ENCODE data around the gene EFNA5.

Gene EFNA5

DNA sequence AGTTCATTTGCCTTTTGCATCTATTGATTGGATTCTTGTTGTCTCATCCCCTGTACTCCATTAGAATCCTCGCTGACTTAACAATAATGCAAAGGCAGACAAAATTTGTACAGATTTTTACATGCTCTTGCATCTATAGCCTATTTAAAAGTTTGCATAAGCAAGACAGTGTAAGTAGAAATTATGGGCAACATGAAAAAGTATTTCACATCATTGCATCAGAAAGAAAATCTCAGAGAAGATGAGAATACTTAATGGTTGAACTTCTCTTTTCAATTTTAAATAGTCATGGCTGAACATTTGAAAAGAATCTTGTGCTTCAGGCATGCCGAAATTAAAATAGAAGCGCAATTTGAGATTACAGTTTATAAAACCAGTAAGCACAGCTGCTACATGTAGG lies 226.4 kb downstream of the EFNA5 start:
- Histone ChIP-seq H3K4me3 (ENCODE audit: low read depth, low read length, poor library complexity, severe bottlenecking) (no peak overlapping the region), H3K79me2 (ENCODE audit: insufficient read depth, low read length) (no peaks in the 10 kb centered on the region), H4K20me1 (ENCODE audit: insufficient read depth, low read length) (no peaks in the 10 kb centered on the region), H2AFZ (ENCODE audit: low read length) (no peak overlapping the region), H3K9ac (ENCODE audit: low read length) (no peak overlapping the region), H3K27me3 (ENCODE audit: insufficient read depth, low read length) (no peaks in the 10 kb centered on the region), H3K9me3 (ENCODE audit: low read length) (no peaks in the 10 kb centered on the region), H3K4me2 (ENCODE audit: low read length) (no peak overlapping the region), H3K27ac (ENCODE audit: low read depth, low read length, poor library complexity, severe bottlenecking) (no peak overlapping the region), H3K36me3 (ENCODE audit: insufficient read depth, low read length) (no peaks in the 10 kb centered on the region), H3K4me1 (ENCODE audit: insufficient read depth, low read length, severe bottlenecking) (peaks cover 56% of the 10 kb centered on the region), H3K9me2 (ENCODE audit: low read depth, low read length) (no peaks in the 10 kb centered on the region), H3F3A (ENCODE audit: insufficient read depth, low read length) (no peaks in the 10 kb centered on the region)
- no peak for TF ChIP-seq EZH2 (IDR thresholded peaks at IDR 0.05; ENCODE audit: borderline replicate concordance, low read length)
- TF ChIP-seq, protein P1, sequence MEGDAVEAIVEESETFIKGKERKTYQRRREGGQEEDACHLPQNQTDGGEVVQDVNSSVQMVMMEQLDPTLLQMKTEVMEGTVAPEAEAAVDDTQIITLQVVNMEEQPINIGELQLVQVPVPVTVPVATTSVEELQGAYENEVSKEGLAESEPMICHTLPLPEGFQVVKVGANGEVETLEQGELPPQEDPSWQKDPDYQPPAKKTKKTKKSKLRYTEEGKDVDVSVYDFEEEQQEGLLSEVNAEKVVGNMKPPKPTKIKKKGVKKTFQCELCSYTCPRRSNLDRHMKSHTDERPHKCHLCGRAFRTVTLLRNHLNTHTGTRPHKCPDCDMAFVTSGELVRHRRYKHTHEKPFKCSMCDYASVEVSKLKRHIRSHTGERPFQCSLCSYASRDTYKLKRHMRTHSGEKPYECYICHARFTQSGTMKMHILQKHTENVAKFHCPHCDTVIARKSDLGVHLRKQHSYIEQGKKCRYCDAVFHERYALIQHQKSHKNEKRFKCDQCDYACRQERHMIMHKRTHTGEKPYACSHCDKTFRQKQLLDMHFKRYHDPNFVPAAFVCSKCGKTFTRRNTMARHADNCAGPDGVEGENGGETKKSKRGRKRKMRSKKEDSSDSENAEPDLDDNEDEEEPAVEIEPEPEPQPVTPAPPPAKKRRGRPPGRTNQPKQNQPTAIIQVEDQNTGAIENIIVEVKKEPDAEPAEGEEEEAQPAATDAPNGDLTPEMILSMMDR (IDR thresholded peaks at IDR 0.05; ENCODE audit: low read length), result no peak

DNA sequence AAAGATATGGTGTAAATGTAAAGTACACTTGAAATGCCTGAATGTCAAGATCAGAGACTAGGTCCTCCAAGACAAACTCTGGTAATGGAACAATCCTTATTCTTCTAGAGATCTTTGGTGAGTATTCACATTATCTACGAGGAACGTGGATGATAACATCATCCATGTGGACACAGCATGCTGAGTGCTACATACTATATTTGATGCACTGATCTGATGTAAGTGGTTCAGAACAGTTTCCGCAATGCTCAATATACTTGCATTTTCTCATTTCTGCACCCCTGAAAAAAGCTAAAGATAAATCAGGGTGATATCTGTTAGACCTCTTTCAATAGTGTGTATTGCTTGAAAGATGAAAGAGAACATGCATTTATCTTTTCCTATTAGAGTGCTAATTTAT lies 226.8 kb downstream of the EFNA5 start:
- Histone ChIP-seq H2AFZ (ENCODE audit: low read length) (no peak overlapping the region), H4K20me1 (ENCODE audit: insufficient read depth, low read length) (no peaks in the 10 kb centered on the region), H3K36me3 (ENCODE audit: insufficient read depth, low read length) (no peaks in the 10 kb centered on the region), H3K9me3 (ENCODE audit: low read length) (peaks cover 4% of the 10 kb centered on the region; the same call in 1 of the 2 replicates), H3K27ac (ENCODE audit: low read depth, low read length, poor library complexity, severe bottlenecking) (no peak overlapping the region), H3K27me3 (ENCODE audit: insufficient read depth, low read length) (no peaks in the 10 kb centered on the region), H3K9ac (ENCODE audit: low read length) (no peak overlapping the region), H3K4me2 (ENCODE audit: low read length) (no peak overlapping the region), H3K4me3 (ENCODE audit: low read depth, low read length, poor library complexity, severe bottlenecking) (no peak overlapping the region), H3K4me1 (ENCODE audit: insufficient read depth, low read length, severe bottlenecking) (peaks cover 52% of the 10 kb centered on the region), H3F3A (ENCODE audit: insufficient read depth, low read length) (no peaks in the 10 kb centered on the region), H3K9me2 (ENCODE audit: low read depth, low read length) (no peaks in the 10 kb centered on the region), H3K79me2 (ENCODE audit: insufficient read depth, low read length) (no peaks in the 10 kb centered on the region)
- TF ChIP-seq, protein P1 (IDR thresholded peaks at IDR 0.05; ENCODE audit: low read length), result no peak
- no peak for TF ChIP-seq EZH2 (IDR thresholded peaks at IDR 0.05; ENCODE audit: borderline replicate concordance, low read length)

DNA sequence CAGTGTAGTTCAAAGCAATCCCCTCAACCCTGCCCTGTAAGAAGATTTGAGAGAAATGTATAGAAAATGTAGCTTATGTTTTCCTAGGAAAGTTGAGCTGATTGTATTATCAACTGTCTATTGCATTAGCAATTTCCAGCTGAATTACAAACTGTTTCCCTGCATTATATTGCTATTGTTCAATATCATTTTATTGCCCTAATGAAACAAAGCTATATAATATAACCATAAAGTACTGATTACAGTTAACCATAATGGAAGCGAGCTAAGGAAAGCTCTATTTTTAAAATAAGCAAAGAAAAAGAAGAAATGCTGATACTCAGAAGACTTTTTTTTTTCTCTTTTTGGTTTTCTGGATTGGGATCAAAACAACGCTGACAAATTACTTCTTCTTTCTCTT lies 228.3 kb downstream of the EFNA5 start:
- H3K4me3 ChIP-seq (ENCODE audit: low read depth, low read length, poor library complexity, severe bottlenecking), result no peak overlapping the region
- no peaks in the 10 kb centered on the region for H3K36me3 ChIP-seq (ENCODE audit: insufficient read depth, low read length)
- H3F3A ChIP-seq (ENCODE audit: insufficient read depth, low read length), result no peaks in the 10 kb centered on the region
- H3K9me3 ChIP-seq (ENCODE audit: low read length), result peaks cover 5% of the 10 kb centered on the region; the same call in 1 of the 2 replicates
- no peak overlapping the region for H3K4me2 ChIP-seq (ENCODE audit: low read length)
- peaks cover 39% of the 10 kb centered on the region for H3K4me1 ChIP-seq (ENCODE audit: insufficient read depth, low read length, severe bottlenecking)
- no peak overlapping the region for H2AFZ ChIP-seq (ENCODE audit: low read length)
- TF ChIP-seq, protein P1 (IDR thresholded peaks at IDR 0.05; ENCODE audit: low read length), result no peak
- no peak for TF ChIP-seq EZH2 (IDR thresholded peaks at IDR 0.05; ENCODE audit: borderline replicate concordance, low read length)
- H3K9me2 ChIP-seq (ENCODE audit: low read depth, low read length), result no peaks in the 10 kb centered on the region
- no peak overlapping the region for H3K9ac ChIP-seq (ENCODE audit: low read length)
- H3K27me3 ChIP-seq (ENCODE audit: insufficient read depth, low read length), result no peaks in the 10 kb centered on the region
- no peak overlapping the region for H3K27ac ChIP-seq (ENCODE audit: low read depth, low read length, poor library complexity, severe bottlenecking)
- H3K79me2 ChIP-seq (ENCODE audit: insufficient read depth, low read length), result no peaks in the 10 kb centered on the region
- no peaks in the 10 kb centered on the region for H4K20me1 ChIP-seq (ENCODE audit: insufficient read depth, low read length)

Measured in OCI-LY1 (cell line).